GM12891 (cell line): ENCODE data around the gene GPR148.
"Not testable (repeated sequence)": the region's sequence is repeated elsewhere in the genome, so short reads cannot be mapped to it uniquely, and the experiment has no call there.

Experiments used
- PAX5 ChIP-seq: IDR thresholded peaks from 2 replicates; pipeline ENCODE4 v1.6.1; 2011; ENCODE audit warnings: low read length, moderate library complexity, mild to moderate bottlenecking; ENCODE audit not compliant: insufficient read depth, severe bottlenecking
- POLR2A ChIP-seq: IDR thresholded peaks from 2 replicates; pipeline ENCODE4 v1.6.1; 2011; ENCODE audit warnings: low read depth, low read length, control low read depth
- POLR2AphosphoS5 ChIP-seq: IDR thresholded peaks from 2 replicates; pipeline ENCODE4 v1.6.1; 2011; ENCODE audit warnings: low read depth, low read length, control low read depth
- SPI1 ChIP-seq: IDR thresholded peaks from 2 replicates; pipeline ENCODE4 v1.6.1; 2011; ENCODE audit warnings: low read depth, low read length, control low read depth
- TAF1 ChIP-seq: IDR thresholded peaks from 2 replicates; pipeline ENCODE4 v1.6.1; 2011; ENCODE audit warnings: low read depth, low read length, control low read depth

DNA sequence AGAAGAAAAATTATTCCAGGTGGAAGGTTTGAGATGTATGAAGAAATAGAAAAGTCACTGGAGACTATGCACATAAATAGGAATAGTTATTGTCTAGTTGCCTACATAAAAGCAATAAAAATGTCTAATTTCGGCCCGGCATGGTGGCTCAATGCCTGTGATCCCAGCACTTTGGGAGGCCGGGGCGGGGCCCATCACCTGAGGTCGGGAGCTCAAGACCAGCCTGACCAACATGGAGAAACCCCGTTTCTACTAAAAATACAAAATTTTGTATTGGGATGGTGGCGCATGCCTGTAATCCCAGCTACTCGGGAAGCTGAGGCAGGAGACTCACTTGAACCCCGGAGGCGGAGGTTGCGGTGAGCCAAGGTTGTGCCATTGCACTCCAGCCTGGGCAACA lies 3.4 kb downstream of the GPR148 start:
- TF ChIP-seq SPI1, POLR2AphosphoS5, POLR2A, TAF1, PAX5: not testable (repeated sequence)
